Measurements from ENCODE around the gene KLHL14.

Gene KLHL14

DNA sequence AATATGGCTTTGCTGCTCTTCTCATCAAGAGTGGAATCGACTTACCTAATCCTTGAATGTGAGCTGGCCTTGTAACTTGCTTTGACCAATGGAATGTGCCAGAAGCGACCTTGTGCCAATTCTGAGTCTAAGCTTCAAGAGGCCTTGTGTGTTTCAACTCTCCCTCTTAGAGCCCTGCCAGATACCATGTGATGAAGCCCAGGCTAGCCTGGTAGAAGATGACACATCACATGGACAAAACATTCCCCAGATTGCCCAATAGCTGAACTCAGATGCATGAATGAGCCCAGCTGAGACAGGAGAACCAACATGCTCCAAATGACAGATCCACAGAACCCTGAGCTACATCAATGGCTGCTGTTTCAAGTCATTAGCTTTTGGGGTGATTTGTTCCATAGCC is 4.2 kb upstream of the KLHL14 start:
- H3K27ac Mint-ChIP-seq = no peak overlapping the region
- H3K4me1 Mint-ChIP-seq (ENCODE audit: low read depth) = peaks cover 4% of the 10 kb centered on the region
- no peaks in the 10 kb centered on the region for H3K36me3 Mint-ChIP-seq (ENCODE audit: low read depth)
- H3K27me3 Mint-ChIP-seq = peaks cover 32% of the 10 kb centered on the region
- H3K9me3 Mint-ChIP-seq = no peaks in the 10 kb centered on the region
- no peak overlapping the region for H3K4me3 Mint-ChIP-seq

DNA sequence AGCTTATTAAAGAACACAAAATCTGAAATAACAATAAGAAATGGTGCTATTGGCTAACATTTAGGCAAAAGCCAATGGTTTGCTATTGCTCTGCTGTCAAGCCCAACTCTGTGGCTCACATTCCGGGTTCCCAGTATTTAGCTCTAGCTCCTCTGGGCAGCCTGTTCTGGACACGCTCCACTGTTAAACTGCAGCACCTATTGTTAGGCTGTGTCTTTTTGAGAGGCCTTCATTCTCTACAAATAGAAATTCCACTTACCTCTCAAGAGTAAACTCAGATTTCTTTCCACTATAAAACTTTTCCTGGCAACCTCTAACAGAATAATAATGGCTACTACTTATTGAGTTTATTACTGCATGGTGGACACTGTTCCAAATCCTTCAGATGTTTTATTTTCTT is 3.7 kb upstream of the KLHL14 start:
- H3K9me3 Mint-ChIP-seq = no peaks in the 10 kb centered on the region
- H3K36me3 Mint-ChIP-seq (ENCODE audit: low read depth) = no peaks in the 10 kb centered on the region
- no peak overlapping the region for H3K4me3 Mint-ChIP-seq
- H3K27me3 Mint-ChIP-seq = peaks cover 32% of the 10 kb centered on the region
- H3K4me1 Mint-ChIP-seq (ENCODE audit: low read depth) = peaks cover 4% of the 10 kb centered on the region
- no peak overlapping the region for H3K27ac Mint-ChIP-seq

DNA sequence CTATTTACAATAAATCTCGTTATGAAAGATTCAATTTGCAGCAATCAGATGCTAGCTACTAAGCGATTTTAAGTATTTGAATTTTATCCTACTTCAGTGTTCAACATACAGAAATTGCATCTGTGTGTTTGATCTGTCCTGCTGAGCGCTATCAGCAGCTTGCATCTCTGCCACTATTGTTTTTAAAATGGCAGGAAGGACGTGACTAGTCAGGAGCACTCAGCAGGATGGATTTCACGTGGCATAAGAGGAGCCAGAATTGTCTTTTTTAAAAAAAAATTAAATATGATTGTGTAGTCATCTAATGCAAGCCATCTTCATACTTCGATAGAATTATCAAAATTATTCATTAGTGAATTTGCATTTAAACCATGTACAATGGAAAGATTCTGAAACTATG is 2.8 kb upstream of the KLHL14 start:
- Mint-ChIP-seq H3K4me3 (no peak overlapping the region), H3K9me3 (no peaks in the 10 kb centered on the region), H3K27ac (no peak overlapping the region), H3K27me3 (peaks cover 32% of the 10 kb centered on the region), H3K4me1 (ENCODE audit: low read depth) (peaks cover 8% of the 10 kb centered on the region), H3K36me3 (ENCODE audit: low read depth) (no peaks in the 10 kb centered on the region)

DNA sequence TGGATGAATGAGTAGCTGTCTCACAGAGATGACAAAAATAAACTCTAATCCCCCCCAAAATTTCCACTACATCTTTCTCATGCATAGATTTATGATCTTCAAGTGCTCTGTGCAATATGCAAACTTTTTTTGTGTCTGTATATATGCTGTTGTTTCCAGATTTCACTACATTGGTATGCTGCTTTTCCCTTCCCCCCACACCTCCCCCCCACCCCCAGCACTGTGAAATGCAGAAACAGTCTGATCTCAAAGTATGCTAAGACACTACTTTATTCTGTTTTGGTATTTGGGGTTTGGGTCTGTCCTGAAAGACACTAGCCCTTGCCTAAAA is 524 bp upstream of the KLHL14 start:
- peaks cover 8% of the 10 kb centered on the region for H3K4me1 Mint-ChIP-seq (ENCODE audit: low read depth)
- no peaks in the 10 kb centered on the region for H3K9me3 Mint-ChIP-seq
- H3K36me3 Mint-ChIP-seq (ENCODE audit: low read depth) = no peaks in the 10 kb centered on the region
- H3K4me3 Mint-ChIP-seq = no peak overlapping the region
- H3K27ac Mint-ChIP-seq = no peak overlapping the region
- peaks cover 45% of the 10 kb centered on the region for H3K27me3 Mint-ChIP-seq

DNA sequence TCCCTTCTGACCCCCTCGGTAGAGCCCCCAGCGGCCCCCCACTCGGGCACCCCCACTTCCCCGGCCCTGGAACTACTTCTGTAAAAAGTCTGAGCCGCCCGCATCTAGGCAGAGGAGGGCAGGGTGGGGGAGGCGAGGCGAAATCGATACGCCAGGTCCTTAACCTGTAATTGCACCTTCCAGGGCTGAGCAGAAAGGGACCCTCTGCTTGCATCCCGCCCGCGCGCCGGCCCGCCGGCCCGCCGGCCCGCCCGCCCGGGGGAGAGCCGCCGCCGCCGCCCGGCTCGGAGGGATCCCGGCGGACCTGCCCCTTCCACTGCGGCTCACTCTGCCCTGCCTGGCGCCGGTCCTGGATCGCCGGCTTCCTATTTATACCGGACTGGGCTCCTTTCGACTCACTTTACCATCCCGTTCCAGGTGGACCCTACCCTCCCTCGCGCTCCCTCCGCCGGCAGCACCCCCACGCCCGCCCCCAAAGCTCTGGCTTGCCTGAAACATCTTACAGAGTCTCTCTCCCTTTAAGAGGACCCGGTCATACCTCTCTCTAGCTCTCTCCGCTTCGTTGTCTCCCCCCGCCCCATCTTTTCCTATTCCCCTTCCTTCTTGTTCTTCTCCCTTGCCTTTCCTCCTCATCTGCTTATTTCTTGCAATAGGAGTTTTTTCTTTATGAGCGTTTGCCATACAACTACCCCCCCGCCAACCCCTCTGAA is 797 bp downstream of the KLHL14 start:
- H3K4me3 Mint-ChIP-seq = peak overlapping the region; percentile 55
- H3K27me3 Mint-ChIP-seq = peaks cover 50% of the 10 kb centered on the region
- H3K27ac Mint-ChIP-seq = no peak overlapping the region

DNA sequence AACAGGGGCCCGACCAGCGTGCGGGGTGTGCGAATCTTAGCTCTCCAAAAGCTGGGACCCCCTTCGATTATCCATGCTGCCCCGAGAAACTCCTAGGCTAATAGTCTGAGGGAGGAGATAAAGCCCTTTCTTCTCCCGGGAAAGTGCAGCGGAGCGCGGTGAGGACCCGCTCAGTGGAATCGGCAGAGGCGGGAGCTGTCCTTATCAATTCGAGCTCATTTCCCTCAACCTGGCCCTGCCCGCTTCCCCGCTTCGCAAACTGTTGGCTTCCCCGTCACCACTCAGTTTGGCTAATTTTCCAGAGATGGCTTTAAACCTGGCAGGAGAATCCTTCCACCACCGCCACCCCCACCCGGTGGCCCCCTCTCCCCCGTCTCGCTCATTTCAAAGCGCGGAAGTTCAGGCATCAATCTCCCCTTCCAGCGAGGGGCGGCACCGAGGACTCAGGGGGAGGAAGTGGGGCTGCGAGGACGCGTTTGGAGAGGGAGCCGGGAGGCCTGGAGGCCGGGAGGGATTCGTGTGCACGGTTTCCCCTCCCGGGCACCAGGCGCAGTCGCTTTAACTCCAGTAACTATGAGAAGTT is 1.6 kb downstream of the KLHL14 start:
- Mint-ChIP-seq H3K4me3 (peak overlapping the region; percentile 58), H3K4me1 (ENCODE audit: low read depth) (peaks cover 4% of the 10 kb centered on the region), H3K9me3 (no peaks in the 10 kb centered on the region), H3K27me3 (peaks cover 49% of the 10 kb centered on the region), H3K27ac (no peak overlapping the region), H3K36me3 (ENCODE audit: low read depth) (no peaks in the 10 kb centered on the region)

More for the DNA sequence above, 797 bp downstream of the KLHL14 start:
- no peaks in the 10 kb centered on the region for H3K36me3 Mint-ChIP-seq (ENCODE audit: low read depth)
- H3K9me3 Mint-ChIP-seq = no peaks in the 10 kb centered on the region
- H3K4me1 Mint-ChIP-seq (ENCODE audit: low read depth) = peaks cover 5% of the 10 kb centered on the region

DNA sequence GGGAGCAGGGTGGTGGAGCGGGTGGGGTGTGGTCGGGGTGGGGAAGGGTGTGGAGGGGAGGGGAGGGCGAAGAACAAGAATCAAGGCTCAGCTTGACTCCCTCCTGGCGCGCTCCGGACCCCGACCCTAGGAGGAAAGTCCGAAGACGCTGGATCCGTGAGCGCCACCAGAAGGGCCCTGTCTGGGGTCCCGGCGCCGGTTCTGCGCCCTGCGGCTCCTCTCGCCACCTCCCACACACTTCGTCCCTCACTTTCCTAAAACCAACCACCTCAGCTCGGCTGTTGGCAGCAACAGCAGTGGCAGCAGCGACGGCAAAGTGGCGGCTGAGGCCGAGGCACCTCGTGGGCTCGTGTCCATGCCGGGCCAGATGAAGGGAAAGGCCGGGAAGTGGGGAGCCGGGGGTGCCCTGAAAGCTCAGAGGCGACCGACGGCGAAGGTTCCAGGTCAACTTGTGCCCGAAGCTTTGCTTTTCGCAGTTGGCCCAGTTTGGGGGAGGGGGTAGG is 2.1 kb downstream of the KLHL14 start:
- Mint-ChIP-seq H3K9me3 (no peaks in the 10 kb centered on the region), H3K27me3 (peaks cover 49% of the 10 kb centered on the region), H3K27ac (no peak overlapping the region), H3K36me3 (ENCODE audit: low read depth) (no peaks in the 10 kb centered on the region), H3K4me3 (peak overlapping the region; percentile 58), H3K4me1 (ENCODE audit: low read depth) (peaks cover 4% of the 10 kb centered on the region)

DNA sequence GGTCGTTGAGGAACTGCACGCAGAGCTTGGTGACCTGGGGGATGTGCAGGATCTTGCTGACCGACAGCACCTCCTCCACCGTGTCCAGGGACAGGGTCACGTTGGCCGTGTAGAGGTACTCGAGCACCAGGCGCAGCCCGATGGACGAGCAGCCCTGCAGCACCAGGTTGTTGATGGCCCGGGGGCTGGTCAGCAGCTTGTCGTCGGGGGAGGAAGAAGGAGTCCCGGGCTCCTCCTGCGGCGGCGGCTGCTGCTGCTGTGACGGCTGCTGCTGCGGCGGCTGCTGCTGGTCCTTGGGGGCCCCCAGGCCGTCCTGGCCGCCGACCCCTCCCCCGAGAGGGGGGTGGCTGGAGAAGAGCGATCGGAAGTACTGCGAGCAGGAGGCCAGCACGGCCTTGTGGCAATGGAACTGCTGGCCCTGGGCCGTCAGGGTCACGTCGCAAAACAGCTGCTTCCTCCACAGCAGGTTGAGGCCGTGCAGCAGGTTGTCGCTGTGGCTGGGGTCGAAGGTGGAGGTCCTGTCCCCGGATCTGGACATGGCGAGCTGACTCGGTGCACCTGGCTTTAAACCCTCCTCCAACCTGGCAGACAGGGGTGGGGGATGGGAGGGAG is 2.7 kb downstream of the KLHL14 start:
- Mint-ChIP-seq H3K27me3 (peaks cover 49% of the 10 kb centered on the region), H3K36me3 (ENCODE audit: low read depth) (no peaks in the 10 kb centered on the region), H3K4me3 (peak overlapping the region; percentile 49), H3K4me1 (ENCODE audit: low read depth) (peaks cover 4% of the 10 kb centered on the region), H3K9me3 (no peaks in the 10 kb centered on the region), H3K27ac (no peak overlapping the region)

DNA sequence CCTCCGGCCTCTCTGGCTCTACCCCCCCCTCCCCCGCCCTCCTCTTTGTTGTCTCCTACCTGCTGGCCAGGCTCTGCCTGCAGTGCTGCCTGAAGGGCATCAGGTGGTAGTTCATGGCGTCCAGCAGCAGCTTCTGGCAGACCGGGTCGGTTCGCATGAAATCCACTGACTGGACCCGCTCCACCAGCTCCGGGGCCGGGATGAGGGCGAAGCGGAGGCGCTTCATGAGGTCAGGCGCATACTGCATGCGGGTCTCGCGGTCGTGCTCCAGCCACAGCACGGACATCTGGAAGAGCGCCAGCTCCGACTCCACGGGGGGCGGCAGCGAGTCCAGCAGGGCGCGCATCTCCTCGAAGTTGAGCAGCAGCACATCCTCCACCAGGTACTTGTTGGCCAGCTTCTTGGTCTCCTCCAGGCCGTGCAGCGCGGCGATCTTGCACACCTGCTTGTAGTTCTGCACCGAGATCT is 3.2 kb downstream of the KLHL14 start:
- H3K27ac Mint-ChIP-seq = no peak overlapping the region
- H3K27me3 Mint-ChIP-seq = peaks cover 48% of the 10 kb centered on the region
- no peaks in the 10 kb centered on the region for H3K36me3 Mint-ChIP-seq (ENCODE audit: low read depth)
- H3K4me3 Mint-ChIP-seq = peak overlapping the region; percentile 49
- H3K4me1 Mint-ChIP-seq (ENCODE audit: low read depth) = peaks cover 4% of the 10 kb centered on the region
- H3K9me3 Mint-ChIP-seq = no peaks in the 10 kb centered on the region

DNA sequence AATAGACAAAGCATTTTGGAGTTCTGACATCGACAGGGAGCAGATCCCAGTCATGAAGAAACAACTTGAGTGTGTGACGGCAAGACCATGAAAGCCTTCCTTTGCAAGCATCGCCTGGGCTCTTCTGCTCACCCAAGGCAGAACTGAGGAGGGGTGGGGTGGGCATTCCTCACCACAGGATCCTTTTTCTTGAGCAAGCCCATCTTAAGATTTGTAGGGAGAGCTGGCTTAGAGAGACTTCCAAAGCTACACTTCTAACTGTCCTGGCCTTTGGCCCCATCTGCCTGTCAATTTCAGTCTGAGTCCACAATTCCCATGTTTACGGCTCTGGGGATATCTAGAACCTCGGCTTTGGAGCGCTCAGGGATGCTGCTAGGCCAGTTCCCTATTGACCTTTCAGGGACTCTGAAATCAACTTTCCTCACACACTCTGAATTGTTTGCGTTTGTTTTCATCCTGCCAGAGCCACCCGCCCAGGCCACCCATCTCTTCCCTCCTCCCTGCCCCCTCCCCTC is 3.7 kb downstream of the KLHL14 start:
- Mint-ChIP-seq H3K27me3 (peaks cover 43% of the 10 kb centered on the region), H3K4me1 (ENCODE audit: low read depth) (peaks cover 4% of the 10 kb centered on the region), H3K4me3 (peak overlapping the region; percentile 2), H3K9me3 (no peaks in the 10 kb centered on the region), H3K27ac (no peak overlapping the region), H3K36me3 (ENCODE audit: low read depth) (no peaks in the 10 kb centered on the region)

DNA sequence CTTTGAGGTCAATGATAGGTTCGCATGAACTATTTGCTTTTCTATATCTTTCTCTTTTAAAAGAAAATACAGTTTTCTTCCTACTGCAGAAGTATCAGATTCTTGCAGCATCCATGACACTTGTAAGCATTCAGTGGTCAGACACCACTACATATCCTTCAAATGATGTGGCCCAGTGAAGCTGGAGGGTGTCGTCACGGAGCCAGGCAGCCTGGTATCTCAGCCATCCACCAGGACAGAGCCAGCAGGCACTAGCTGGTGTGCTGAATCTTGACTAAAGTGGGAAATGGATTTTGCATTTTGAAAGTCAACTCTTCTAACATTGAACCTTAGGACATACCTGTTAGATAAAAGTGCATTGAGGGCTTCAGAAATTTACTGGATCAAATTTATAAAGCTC is 5.4 kb downstream of the KLHL14 start:
- H3K36me3 Mint-ChIP-seq (ENCODE audit: low read depth) = no peaks in the 10 kb centered on the region
- no peaks in the 10 kb centered on the region for H3K9me3 Mint-ChIP-seq
- no peak overlapping the region for H3K4me3 Mint-ChIP-seq
- no peak overlapping the region for H3K27ac Mint-ChIP-seq
- H3K27me3 Mint-ChIP-seq = peaks cover 30% of the 10 kb centered on the region
- H3K4me1 Mint-ChIP-seq (ENCODE audit: low read depth) = peaks cover 4% of the 10 kb centered on the region

DNA sequence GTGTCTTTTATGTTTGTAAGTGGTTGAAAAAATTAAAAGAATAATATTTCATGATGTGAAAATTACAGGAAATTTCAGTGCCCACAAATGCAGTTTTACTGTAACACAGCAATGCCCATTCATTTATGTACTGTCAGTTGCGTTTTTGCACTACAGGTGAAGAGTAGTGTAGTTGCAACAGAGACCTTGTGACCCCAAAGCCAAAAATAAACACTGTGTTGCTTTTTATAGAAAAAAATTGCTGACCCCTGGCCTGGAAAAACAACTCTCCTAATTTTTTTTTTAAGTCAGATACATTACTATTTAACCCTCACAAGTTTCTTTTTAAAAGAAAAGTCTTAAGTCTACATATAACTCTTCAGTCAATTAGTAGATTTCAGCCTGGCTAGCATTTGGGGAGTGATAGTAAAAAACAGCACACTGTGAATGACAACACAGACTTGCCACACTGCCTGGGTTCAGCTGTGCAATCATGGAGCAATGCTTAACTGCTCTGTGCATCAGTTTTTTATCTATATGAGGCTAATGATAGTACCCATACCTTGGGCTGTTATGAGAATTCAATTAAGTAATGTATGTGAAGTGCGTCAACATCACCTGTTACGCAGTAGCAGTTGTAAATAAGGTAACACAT is 8.1 kb downstream of the KLHL14 start:
- H3K27ac Mint-ChIP-seq = no peak overlapping the region
- no peaks in the 10 kb centered on the region for H3K9me3 Mint-ChIP-seq
- no peak overlapping the region for H3K4me3 Mint-ChIP-seq
- H3K27me3 Mint-ChIP-seq = peaks cover 25% of the 10 kb centered on the region
- peaks cover 14% of the 10 kb centered on the region for H3K4me1 Mint-ChIP-seq (ENCODE audit: low read depth)
- H3K36me3 Mint-ChIP-seq (ENCODE audit: low read depth) = no peaks in the 10 kb centered on the region

DNA sequence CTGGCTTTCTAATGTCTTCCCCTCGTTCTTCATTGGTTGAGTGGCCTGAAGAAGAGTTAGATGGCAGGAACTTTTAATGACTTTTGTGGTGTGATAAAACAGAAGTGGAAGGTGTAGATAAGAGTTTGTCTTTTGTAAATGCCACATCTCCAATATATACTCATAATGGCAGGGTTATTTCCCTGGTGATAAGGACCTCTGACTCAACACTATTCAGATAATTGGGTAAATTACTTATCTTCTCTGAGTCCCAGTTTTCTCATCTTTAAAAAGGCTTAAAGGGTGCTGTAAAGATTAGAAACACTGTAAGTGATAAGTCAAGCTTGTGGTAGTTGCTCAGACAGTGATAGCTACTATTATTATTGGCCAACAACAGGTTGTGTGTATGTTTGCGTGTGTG is 9.5 kb downstream of the KLHL14 start:
- Mint-ChIP-seq H3K9me3 (no peaks in the 10 kb centered on the region), H3K27me3 (peaks cover 14% of the 10 kb centered on the region), H3K36me3 (ENCODE audit: low read depth) (no peaks in the 10 kb centered on the region), H3K4me1 (ENCODE audit: low read depth) (peaks cover 14% of the 10 kb centered on the region), H3K27ac (no peak overlapping the region), H3K4me3 (no peak overlapping the region)

DNA sequence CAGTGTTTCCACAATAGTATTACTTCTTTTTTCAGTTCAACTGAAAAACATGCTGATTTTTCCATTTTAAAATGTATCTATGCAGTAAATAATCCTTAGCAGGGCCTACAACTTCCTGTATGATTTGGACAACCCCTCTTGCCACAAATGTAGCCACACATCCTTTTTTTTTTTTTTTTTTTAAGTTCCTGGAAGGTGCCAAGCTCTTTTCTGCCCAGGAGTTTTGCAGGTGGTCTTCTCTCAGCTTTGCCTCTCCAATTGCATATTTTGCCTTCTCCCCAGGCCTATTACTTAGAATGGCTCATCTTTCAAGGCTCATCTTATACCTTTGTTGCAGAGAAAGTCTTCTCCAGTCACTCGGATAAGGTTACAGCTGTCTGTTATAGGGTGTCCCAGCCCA is 11.6 kb downstream of the KLHL14 start:
- Mint-ChIP-seq H3K4me1 (ENCODE audit: low read depth) (peaks cover 14% of the 10 kb centered on the region), H3K27ac (no peak overlapping the region), H3K4me3 (no peak overlapping the region), H3K9me3 (no peaks in the 10 kb centered on the region), H3K36me3 (ENCODE audit: low read depth) (no peaks in the 10 kb centered on the region), H3K27me3 (peaks cover 9% of the 10 kb centered on the region)

DNA sequence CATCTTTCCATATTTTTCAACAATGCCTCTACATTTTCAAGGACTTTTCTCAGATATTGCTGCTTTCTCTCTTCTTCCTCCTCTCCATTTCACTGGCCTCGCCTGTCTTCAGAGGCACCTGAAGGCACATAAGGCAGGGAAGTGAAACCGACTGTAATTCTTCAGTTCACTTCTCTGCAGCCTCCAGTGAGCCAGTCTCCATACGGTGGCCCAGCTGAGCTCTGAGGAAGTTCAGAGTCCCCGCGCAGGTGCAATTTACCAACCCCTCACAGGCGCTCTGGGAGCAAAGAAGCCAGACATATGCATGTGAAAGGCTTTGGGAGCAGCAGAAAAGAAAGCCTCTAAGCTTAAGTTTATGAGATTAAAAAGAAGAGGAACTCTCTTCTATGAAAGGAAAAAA is 12.4 kb downstream of the KLHL14 start:
- H3K27me3 Mint-ChIP-seq = peaks cover 9% of the 10 kb centered on the region
- no peak overlapping the region for H3K4me3 Mint-ChIP-seq
- H3K36me3 Mint-ChIP-seq (ENCODE audit: low read depth) = no peaks in the 10 kb centered on the region
- peaks cover 14% of the 10 kb centered on the region for H3K4me1 Mint-ChIP-seq (ENCODE audit: low read depth)
- no peak overlapping the region for H3K27ac Mint-ChIP-seq
- H3K9me3 Mint-ChIP-seq = no peaks in the 10 kb centered on the region
